ENCODE results near the gene DESI2. TPM values are rescaled to one million over a fixed set of nuclear protein-coding genes. Genes with fewer than 3 reads are reported as not detected.

The DESI2 gene
- total RNA-seq, 1 experiment from 2014 or later, result 58.7 TPM

DNA sequence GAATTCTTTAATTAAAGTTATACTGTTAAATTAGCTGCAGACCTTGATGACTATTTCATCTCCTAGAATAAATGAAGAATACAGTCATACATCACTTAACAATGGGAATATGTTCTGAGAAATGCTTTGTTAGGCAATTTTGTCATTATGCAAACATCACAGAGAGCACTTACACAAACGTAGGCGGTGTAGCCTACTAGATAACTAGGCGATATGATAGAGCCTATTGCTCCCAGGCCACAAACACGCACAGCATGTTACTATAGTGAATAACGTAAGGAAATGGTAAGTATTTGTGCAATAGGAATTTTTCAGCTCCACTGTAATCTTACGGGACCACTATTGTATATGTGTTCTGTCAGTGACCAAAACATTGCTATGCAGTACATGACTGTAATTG is 37.6 kb upstream of the DESI2 start:
- Histone ChIP-seq H3K4me1 (ENCODE audit: insufficient read depth, low read length) (no peaks in the 10 kb centered on the region), H3F3A (ENCODE audit: low read length, unreplicated experiment) (no peaks in the 10 kb centered on the region), H3K4me3 (ENCODE audit: low read length) (no peak overlapping the region), H3K27me3 (ENCODE audit: low read length) (no peaks in the 10 kb centered on the region), H3K79me2 (ENCODE audit: low read length) (no peaks in the 10 kb centered on the region), H3K9ac (ENCODE audit: low read length) (no peak overlapping the region), H3K36me3 (ENCODE audit: low read depth, low read length) (no peaks in the 10 kb centered on the region), H3K9me3 (ENCODE audit: low read length) (no peaks in the 10 kb centered on the region), H3K9me2 (replicated peaks; ENCODE audit: low read length) (no peaks in the 10 kb centered on the region), H3K27ac (ENCODE audit: low read length) (no peak overlapping the region), H4K20me1 (ENCODE audit: low read length) (no peaks in the 10 kb centered on the region), H3K4me2 (ENCODE audit: low read length) (no peak overlapping the region), H2AFZ (ENCODE audit: low read length) (no peak overlapping the region)
- ATAC-seq (no peak), DNase-seq (no peak)
- intact Hi-C loops (cut with micrococcal nuclease), result no loop called here
- CTCF ChIA-PET, result no interaction called here
- no peak for TF ChIP-seq EZH2phosphoT487 (IDR thresholded peaks at IDR 0.05; ENCODE audit: borderline replicate concordance, low read length)
- no peak for TF ChIP-seq EZH2 (IDR thresholded peaks at IDR 0.05; ENCODE audit: low read length, unreplicated experiment)
- TF ChIP-seq, protein P1, sequence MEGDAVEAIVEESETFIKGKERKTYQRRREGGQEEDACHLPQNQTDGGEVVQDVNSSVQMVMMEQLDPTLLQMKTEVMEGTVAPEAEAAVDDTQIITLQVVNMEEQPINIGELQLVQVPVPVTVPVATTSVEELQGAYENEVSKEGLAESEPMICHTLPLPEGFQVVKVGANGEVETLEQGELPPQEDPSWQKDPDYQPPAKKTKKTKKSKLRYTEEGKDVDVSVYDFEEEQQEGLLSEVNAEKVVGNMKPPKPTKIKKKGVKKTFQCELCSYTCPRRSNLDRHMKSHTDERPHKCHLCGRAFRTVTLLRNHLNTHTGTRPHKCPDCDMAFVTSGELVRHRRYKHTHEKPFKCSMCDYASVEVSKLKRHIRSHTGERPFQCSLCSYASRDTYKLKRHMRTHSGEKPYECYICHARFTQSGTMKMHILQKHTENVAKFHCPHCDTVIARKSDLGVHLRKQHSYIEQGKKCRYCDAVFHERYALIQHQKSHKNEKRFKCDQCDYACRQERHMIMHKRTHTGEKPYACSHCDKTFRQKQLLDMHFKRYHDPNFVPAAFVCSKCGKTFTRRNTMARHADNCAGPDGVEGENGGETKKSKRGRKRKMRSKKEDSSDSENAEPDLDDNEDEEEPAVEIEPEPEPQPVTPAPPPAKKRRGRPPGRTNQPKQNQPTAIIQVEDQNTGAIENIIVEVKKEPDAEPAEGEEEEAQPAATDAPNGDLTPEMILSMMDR (conservative IDR thresholded peaks at IDR 0.05; ENCODE audit: low read depth, low read length), result no peak
- POLR2A ChIA-PET (ENCODE audit: unreplicated experiment), result no interaction called here
- BruUV-seq (replicated peaks), result no TSS peak

DNA sequence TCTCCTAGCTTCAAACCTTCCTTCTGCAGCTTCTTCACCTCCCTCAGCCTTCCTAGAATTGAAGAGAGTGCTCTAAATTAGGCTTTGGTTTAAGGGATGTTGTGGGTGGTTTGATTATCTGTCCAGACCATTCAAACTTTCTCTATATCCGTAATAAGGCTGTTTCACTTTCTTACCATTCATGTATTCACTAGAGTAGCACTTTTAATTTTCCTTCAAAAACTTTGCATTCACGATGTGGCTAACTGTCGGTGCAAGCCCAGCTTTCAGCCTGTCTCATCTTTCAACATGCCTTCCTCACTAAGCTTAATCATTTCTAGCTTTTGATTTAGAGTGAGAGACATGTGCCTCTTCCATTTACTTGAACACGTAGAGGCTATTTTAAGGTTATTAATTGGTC is 26.2 kb upstream of the DESI2 start:
- Histone ChIP-seq H3F3A (ENCODE audit: low read length, unreplicated experiment) (no peaks in the 10 kb centered on the region), H3K4me3 (ENCODE audit: low read length) (no peak overlapping the region), H3K9me2 (replicated peaks; ENCODE audit: low read length) (no peaks in the 10 kb centered on the region), H3K4me2 (ENCODE audit: low read length) (no peak overlapping the region), H3K27ac (ENCODE audit: low read length) (no peak overlapping the region), H4K20me1 (ENCODE audit: low read length) (no peaks in the 10 kb centered on the region), H3K4me1 (ENCODE audit: insufficient read depth, low read length) (no peaks in the 10 kb centered on the region), H3K79me2 (ENCODE audit: low read length) (no peaks in the 10 kb centered on the region), H3K9me3 (ENCODE audit: low read length) (no peaks in the 10 kb centered on the region), H2AFZ (ENCODE audit: low read length) (0 out of 2 replicates have a peak overlapping the region, but pooled peaks have one; percentile 3), H3K27me3 (ENCODE audit: low read length) (no peaks in the 10 kb centered on the region), H3K9ac (ENCODE audit: low read length) (no peak overlapping the region), H3K36me3 (ENCODE audit: low read depth, low read length) (no peaks in the 10 kb centered on the region)
- intact Hi-C loops (cut with micrococcal nuclease), result no loop called here
- CTCF ChIA-PET, result no interaction called here
- no TSS peak for BruUV-seq (replicated peaks)
- no peak for TF ChIP-seq EZH2phosphoT487 (IDR thresholded peaks at IDR 0.05; ENCODE audit: borderline replicate concordance, low read length)
- TF ChIP-seq EZH2 (IDR thresholded peaks at IDR 0.05; ENCODE audit: low read length, unreplicated experiment), result no peak
- TF ChIP-seq, protein P1 (conservative IDR thresholded peaks at IDR 0.05; ENCODE audit: low read depth, low read length), result no peak
- DNase-seq, result no peak
- ATAC-seq, result no peak
- POLR2A ChIA-PET (ENCODE audit: unreplicated experiment), result no interaction called here

DNA sequence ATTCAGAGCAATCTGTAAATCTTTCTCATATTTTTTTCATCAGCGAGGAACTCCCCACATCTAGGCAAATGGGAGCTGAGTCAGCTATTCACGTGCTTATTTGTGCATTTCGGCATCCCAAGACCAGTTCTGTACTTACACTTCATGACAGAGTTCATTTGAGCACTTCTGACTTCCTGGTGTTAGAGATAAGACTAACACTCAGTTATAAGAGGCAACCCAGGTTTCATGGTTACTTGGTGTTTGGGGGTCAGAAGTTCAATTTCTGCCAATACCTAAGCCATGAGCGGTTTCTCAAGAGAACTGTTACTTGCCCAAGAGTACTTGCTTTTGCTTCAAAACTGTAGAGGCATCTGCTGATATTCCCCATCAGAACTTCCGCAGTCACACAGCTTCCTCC is 24.1 kb upstream of the DESI2 start:
- Histone ChIP-seq H3K4me3 (ENCODE audit: low read length) (no peak overlapping the region), H2AFZ (ENCODE audit: low read length) (no peak overlapping the region), H3K9ac (ENCODE audit: low read length) (no peak overlapping the region), H3K4me1 (ENCODE audit: insufficient read depth, low read length) (no peaks in the 10 kb centered on the region), H3K27me3 (ENCODE audit: low read length) (no peaks in the 10 kb centered on the region), H3K9me2 (replicated peaks; ENCODE audit: low read length) (no peaks in the 10 kb centered on the region), H3F3A (ENCODE audit: low read length, unreplicated experiment) (no peaks in the 10 kb centered on the region), H3K9me3 (ENCODE audit: low read length) (no peaks in the 10 kb centered on the region), H3K36me3 (ENCODE audit: low read depth, low read length) (no peaks in the 10 kb centered on the region), H3K4me2 (ENCODE audit: low read length) (no peak overlapping the region), H3K79me2 (ENCODE audit: low read length) (no peaks in the 10 kb centered on the region), H4K20me1 (ENCODE audit: low read length) (no peaks in the 10 kb centered on the region), H3K27ac (ENCODE audit: low read length) (no peak overlapping the region)
- TF ChIP-seq EZH2 (IDR thresholded peaks at IDR 0.05; ENCODE audit: low read length, unreplicated experiment) (no peak), EZH2phosphoT487 (IDR thresholded peaks at IDR 0.05; ENCODE audit: borderline replicate concordance, low read length) (no peak)
- TF ChIP-seq, protein P1 (conservative IDR thresholded peaks at IDR 0.05; ENCODE audit: low read depth, low read length), result no peak
- ChIA-PET POLR2A (ENCODE audit: unreplicated experiment) (no interaction called here), CTCF (no interaction called here)
- DNase-seq (no peak), ATAC-seq (no peak)
- BruUV-seq (replicated peaks), result no TSS peak
- intact Hi-C loops (cut with micrococcal nuclease), result no loop called here

Measured in PC-3 (cell line).